ENCODE data around the gene SLFN13.

SLFN13 gene

GRCh38 chr17:35433075-35433894, 15.3 kb downstream of the SLFN13 start:
- DNase-seq (ENCODE audit: low read depth in 1 of 2, low spot score in 1 of 2) = peak; percentile 54 to 90
- TF ChIP-seq POLR2AphosphoS5 (IDR thresholded peaks at IDR 0.05; ENCODE audit: low read depth) (no peak), CTCF (IDR thresholded peaks at IDR 0.05; ENCODE audit: insufficient read depth, low read length) (no peak)
- Histone ChIP-seq H3K27me3 (ENCODE audit: insufficient read depth, poor library complexity, severe bottlenecking) (no peaks in the 10 kb centered on the region), H3K27ac (replicated peaks) (peak overlapping the region; percentile 29), H3K4me3 (replicated peaks; ENCODE audit: insufficient read depth, low read length) (no peak overlapping the region)

GRCh38 chr17:35432176-35433074, 16.1 kb downstream of the SLFN13 start, which contains the start of gene SLFN12:
SLFN12 (minus strand) TSS chr17:35432500; CDS start chr17:35423028, 9,472 bp downstream.
- peak in 1 of 2 experiments; percentile 39 for DNase-seq (ENCODE audit: low read depth in 1 of 2, low spot score in 1 of 2)
- Histone ChIP-seq H3K4me3 (replicated peaks; ENCODE audit: insufficient read depth, low read length) (0 out of 2 replicates have a peak within 1 kb of the TSS, but pooled peaks have one; percentile 3), H3K27me3 (ENCODE audit: insufficient read depth, poor library complexity, severe bottlenecking) (no peaks in the 10 kb centered on the region), H3K27ac (replicated peaks) (peak within 1 kb of the TSS; percentile 29)
- TF ChIP-seq SPI1 (IDR thresholded peaks at IDR 0.05; ENCODE audit: borderline replicate concordance, low read depth) (no peak), GABPA (IDR thresholded peaks at IDR 0.05; ENCODE audit: low read depth) (no peak), CTCF (IDR thresholded peaks at IDR 0.05; ENCODE audit: insufficient read depth, low read length) (no peak), POLR2AphosphoS5 (IDR thresholded peaks at IDR 0.05; ENCODE audit: low read depth) (no peak), REST (IDR thresholded peaks at IDR 0.05; ENCODE audit: insufficient replicate concordance, low read depth) (no peak)

- DNase-seq (ENCODE audit: low read depth in 1 of 2, low spot score in 1 of 2) = no peak
- Histone ChIP-seq H3K27ac (replicated peaks) (no peak overlapping the region), H3K4me3 (replicated peaks; ENCODE audit: insufficient read depth, low read length) (no peak overlapping the region), H3K27me3 (ENCODE audit: insufficient read depth, poor library complexity, severe bottlenecking) (no peaks in the 10 kb centered on the region)
- TF ChIP-seq REST (IDR thresholded peaks at IDR 0.05; ENCODE audit: insufficient replicate concordance, low read depth) = no peak
- no peak for TF ChIP-seq SPI1 (IDR thresholded peaks at IDR 0.05; ENCODE audit: borderline replicate concordance, low read depth)
- TF ChIP-seq GABPA (IDR thresholded peaks at IDR 0.05; ENCODE audit: low read depth) = no peak
- TF ChIP-seq POLR2AphosphoS5 (IDR thresholded peaks at IDR 0.05; ENCODE audit: low read depth) = no peak
- no peak for TF ChIP-seq CTCF (IDR thresholded peaks at IDR 0.05; ENCODE audit: insufficient read depth, low read length)
These were observed 18.9 kb downstream of the SLFN13 start for GRCh38 chr17:35429702-35430101.
